NCI-H2081 (cell line): ENCODE results near the gene AASS.

Experiments used
- DNase-seq, 2 experiments: peaks; one replicate each; lab custom pipeline; 2025; lab: John Stamatoyannopoulos, UW

AASS gene

DNA sequence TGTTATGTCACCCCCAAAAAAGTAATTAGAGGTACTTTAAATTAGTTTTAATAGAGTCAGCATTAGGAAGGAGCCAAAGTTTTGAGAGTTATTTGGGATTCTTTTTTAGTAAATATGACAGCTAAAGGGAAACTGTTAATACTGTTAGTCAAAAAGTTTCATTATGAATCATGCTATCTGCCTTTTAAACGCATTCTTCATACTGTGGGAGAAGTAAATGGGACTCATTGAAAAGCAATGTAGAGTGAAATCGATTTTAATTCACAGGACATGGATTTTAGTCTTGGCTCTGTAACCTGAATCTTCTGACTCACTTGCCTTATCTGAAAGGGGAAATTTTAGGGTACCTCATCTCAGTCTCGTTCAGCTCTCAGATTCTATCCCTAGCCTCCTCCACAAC lies 105.1 kb downstream of the AASS start:
- DNase-seq: no peak

- no peak for DNase-seq
These were observed 105.9 kb downstream of the AASS start for GRCh38 chr7:122038134-122038533.

DNA sequence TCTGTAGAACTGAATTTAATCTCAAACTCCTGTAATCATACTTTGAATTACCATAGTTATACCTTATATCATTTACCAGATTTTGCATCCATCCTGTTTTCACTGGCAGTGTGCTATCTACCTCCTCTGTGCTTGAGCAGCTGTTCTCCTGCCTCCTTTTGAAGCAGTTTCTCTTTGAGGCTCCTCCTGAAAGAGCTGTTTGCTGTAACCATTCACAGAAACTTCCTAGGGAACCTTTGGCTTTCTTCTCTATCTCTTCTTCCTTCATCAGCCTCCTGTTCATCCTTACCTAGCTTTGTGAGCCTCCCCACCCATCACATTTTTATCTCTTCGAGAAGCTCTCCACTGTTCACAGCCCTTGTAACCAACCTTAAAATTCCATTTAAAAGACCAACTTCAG lies 108.2 kb downstream of the AASS start:
- no peak for DNase-seq

DNA sequence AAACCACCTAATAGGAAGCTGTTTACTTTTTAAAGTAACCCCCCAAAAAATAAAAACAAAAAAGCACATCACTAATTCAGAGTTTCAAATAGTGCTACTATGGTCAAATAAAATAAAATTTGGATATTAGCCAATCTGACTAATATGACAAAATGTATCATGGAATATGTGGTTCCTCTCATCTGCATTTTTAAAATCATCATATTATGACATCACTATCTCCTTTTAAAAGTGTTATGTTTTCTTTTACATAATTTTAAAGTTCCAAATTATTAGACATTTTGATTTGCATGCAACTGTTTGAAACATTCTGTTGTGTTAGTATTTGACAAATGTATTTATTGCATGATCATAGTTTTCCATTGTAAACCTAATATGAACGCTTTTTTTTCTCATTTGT lies 110.4 kb downstream of the AASS start:
- DNase-seq: no peak

GRCh38 chr7:122027058-122027457 lies 117.0 kb downstream of the AASS start:
- no peak for DNase-seq
